HepG2 (cell line): ENCODE measurements around the gene RNU7-1. TPM values are rescaled to one million over a fixed set of nuclear protein-coding genes. Genes with fewer than 3 reads are reported as not detected.

ENCODE experiments used
- DNMT1 ChIP-seq: sonication (generic); formaldehyde crosslinking; IDR thresholded peaks from 2 replicates; pipeline ENCODE4 v1.5.1; 2020; ENCODE audit warnings: mild to moderate bottlenecking, missing genetic modification reagents
- DR1 ChIP-seq: sonication (generic); formaldehyde crosslinking; IDR thresholded peaks from 2 replicates; pipeline ENCODE4 v1.8.0; 2021; ENCODE audit warnings: mild to moderate bottlenecking, missing genetic modification reagents, inconsistent platforms
- FOXA3 ChIP-seq: IDR thresholded peaks from 2 replicates; pipeline ENCODE4 v1.6.1; 2016; ENCODE audit warnings: missing genetic modification reagents, missing compliant biosample characterization
- FOXO4 ChIP-seq: sonication (generic); formaldehyde crosslinking; conservative IDR thresholded peaks from 2 replicates; pipeline ENCODE4 v1.8.1; 2023; ENCODE audit warnings: missing genetic modification reagents
- HCFC1 ChIP-seq: fragments of 150-350 bp; IDR thresholded peaks from 2 replicates; pipeline ENCODE4 v1.6.1; 2014; ENCODE audit warnings: low read depth, low read length
- NCOA1 ChIP-seq: sonication (generic); formaldehyde crosslinking; IDR thresholded peaks from 2 replicates; pipeline ENCODE4 v1.9.0; 2021; ENCODE audit warnings: missing genetic modification reagents
- RORA ChIP-seq: sonication (generic); formaldehyde crosslinking; IDR thresholded peaks from 2 replicates; pipeline ENCODE4 v1.5.0; 2020; ENCODE audit warnings: mild to moderate bottlenecking, missing genetic modification reagents, moderate library complexity
- SIX1 ChIP-seq: sonication (generic); formaldehyde crosslinking; IDR thresholded peaks from 2 replicates; pipeline ENCODE4 v1.4.0; 2020; ENCODE audit warnings: missing genetic modification reagents, borderline replicate concordance
- STAT6 ChIP-seq: sonication (generic); formaldehyde crosslinking; IDR thresholded peaks from 2 replicates; pipeline ENCODE4 v1.4.0; 2020; ENCODE audit warnings: missing genetic modification reagents, mild to moderate bottlenecking, borderline replicate concordance
- ZBTB37 ChIP-seq: sonication (generic); formaldehyde crosslinking; IDR thresholded peaks from 2 replicates; pipeline ENCODE4 v1.4.0; 2020; ENCODE audit warnings: mild to moderate bottlenecking, missing genetic modification reagents
- ZBTB38 ChIP-seq: sonication (generic); formaldehyde crosslinking; IDR thresholded peaks from 2 replicates; pipeline ENCODE4 v1.5.1; 2020; ENCODE audit warnings: mild to moderate bottlenecking, missing genetic modification reagents
- ZBTB7A ChIP-seq: sonication (generic); formaldehyde crosslinking; IDR thresholded peaks from 2 replicates; pipeline ENCODE4 v1.8.0; 2022; ENCODE audit warnings: mild to moderate bottlenecking, missing genetic modification reagents
- ZNF343 ChIP-seq: sonication (generic); formaldehyde crosslinking; IDR thresholded peaks from 2 replicates; pipeline ENCODE4 v1.4.0; 2020; ENCODE audit warnings: mild to moderate bottlenecking, missing genetic modification reagents
- polyA plus RNA-seq, 8 experiments: library from polyadenylated mRNA; depleted of rRNA in 3 of 8; stranded (reverse) in 7 of 8; unstranded in 1 of 8; fragments of >200 nt; fragmentation: Illumina TruSeq in 4 of 8; extraction: Trizol in 4 of 8; gene quantifications; 2 replicates each; pipeline versions ENCODE4 v1.2.1 to v1.2.3, GENCODE V29; 2011 to 2016; ENCODE audit warnings: low read depth in 4 of 8, missing spikeins in 1 of 8, mixed read lengths in 1 of 8; ENCODE audit not compliant: insufficient read depth in 1 of 8
- total RNA-seq, 5 experiments: library from RNA; depleted of rRNA; stranded (reverse); fragments of >200 nt; fragmentation: Illumina TruSeq; extraction: Trizol; gene quantifications; 2 replicates each; pipeline ENCODE4 v1.2.3, GENCODE V29; 2016; ENCODE audit warnings: low read depth in 1 of 5
- TF ChIP-seq, protein P1 (sequence below): sonication (generic); formaldehyde crosslinking; IDR thresholded peaks from 2 replicates; pipeline ENCODE4 v1.4.0; 2020; ENCODE audit warnings: low read depth, mild to moderate bottlenecking, missing genetic modification reagents
- TF ChIP-seq, protein P2 (sequence below): sonication (generic); formaldehyde crosslinking; IDR thresholded peaks from 2 replicates; pipeline ENCODE4 v1.8.1; 2022; ENCODE audit warnings: low read depth, mild to moderate bottlenecking, missing genetic modification reagents
- TF ChIP-seq, protein P3 (sequence below): sonication (generic); formaldehyde crosslinking; IDR thresholded peaks from 2 replicates; pipeline ENCODE4 v1.8.1; 2023; ENCODE audit warnings: mild to moderate bottlenecking, moderate library complexity, missing genetic modification reagents
- TF ChIP-seq, protein P4 (sequence below): IDR thresholded peaks from 2 replicates; pipeline ENCODE4 v1.6.1; 2016; ENCODE audit warnings: missing genetic modification reagents, missing compliant biosample characterization

Gene RNU7-1
- total and polyA plus RNA-seq, 2 of the 13 experiments (the other 11 are each of a cell fraction or from before 2014, with no cell fraction given), result not detected

GRCh38 chr12:6943722-6944380 lies at the start of gene RNU7-1, which contains the start of gene C12orf57 (continued):
- TF ChIP-seq RORA (CRISPR knock-in tag), result no peak
- TF ChIP-seq, protein P1, sequence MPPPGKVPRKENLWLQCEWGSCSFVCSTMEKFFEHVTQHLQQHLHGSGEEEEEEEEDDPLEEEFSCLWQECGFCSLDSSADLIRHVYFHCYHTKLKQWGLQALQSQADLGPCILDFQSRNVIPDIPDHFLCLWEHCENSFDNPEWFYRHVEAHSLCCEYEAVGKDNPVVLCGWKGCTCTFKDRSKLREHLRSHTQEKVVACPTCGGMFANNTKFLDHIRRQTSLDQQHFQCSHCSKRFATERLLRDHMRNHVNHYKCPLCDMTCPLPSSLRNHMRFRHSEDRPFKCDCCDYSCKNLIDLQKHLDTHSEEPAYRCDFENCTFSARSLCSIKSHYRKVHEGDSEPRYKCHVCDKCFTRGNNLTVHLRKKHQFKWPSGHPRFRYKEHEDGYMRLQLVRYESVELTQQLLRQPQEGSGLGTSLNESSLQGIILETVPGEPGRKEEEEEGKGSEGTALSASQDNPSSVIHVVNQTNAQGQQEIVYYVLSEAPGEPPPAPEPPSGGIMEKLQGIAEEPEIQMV (CRISPR knock-in tag), result peak; percentile 59; the same call in 1 of the 2 replicates
- peak; percentile 93; the same call in 1 of the 2 replicates for TF ChIP-seq FOXO4 (CRISPR knock-in tag)
- peak; percentile 95; the same call in 1 of the 2 replicates for TF ChIP-seq STAT6 (CRISPR knock-in tag)
- TF ChIP-seq ZNF343 (CRISPR knock-in tag), result no peak; the same call in 1 of the 2 replicates
- TF ChIP-seq ZBTB38 (CRISPR knock-in tag), result no peak
- TF ChIP-seq NCOA1 (CRISPR knock-in tag), result 0 out of 2 replicates have a peak, but pooled peaks have one; percentile 76
- TF ChIP-seq, protein P2, sequence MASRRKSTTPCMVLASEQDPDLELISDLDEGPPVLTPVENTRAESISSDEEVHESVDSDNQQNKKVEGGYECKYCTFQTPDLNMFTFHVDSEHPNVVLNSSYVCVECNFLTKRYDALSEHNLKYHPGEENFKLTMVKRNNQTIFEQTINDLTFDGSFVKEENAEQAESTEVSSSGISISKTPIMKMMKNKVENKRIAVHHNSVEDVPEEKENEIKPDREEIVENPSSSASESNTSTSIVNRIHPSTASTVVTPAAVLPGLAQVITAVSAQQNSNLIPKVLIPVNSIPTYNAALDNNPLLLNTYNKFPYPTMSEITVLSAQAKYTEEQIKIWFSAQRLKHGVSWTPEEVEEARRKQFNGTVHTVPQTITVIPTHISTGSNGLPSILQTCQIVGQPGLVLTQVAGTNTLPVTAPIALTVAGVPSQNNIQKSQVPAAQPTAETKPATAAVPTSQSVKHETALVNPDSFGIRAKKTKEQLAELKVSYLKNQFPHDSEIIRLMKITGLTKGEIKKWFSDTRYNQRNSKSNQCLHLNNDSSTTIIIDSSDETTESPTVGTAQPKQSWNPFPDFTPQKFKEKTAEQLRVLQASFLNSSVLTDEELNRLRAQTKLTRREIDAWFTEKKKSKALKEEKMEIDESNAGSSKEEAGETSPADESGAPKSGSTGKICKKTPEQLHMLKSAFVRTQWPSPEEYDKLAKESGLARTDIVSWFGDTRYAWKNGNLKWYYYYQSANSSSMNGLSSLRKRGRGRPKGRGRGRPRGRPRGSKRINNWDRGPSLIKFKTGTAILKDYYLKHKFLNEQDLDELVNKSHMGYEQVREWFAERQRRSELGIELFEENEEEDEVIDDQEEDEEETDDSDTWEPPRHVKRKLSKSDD (CRISPR knock-in tag), result peak; percentile 83; the same call in 1 of the 2 replicates
- TF ChIP-seq ZBTB37 (CRISPR knock-in tag), result 0 out of 2 replicates have a peak, but pooled peaks have one; percentile 49
- peak; percentile 73 for TF ChIP-seq SIX1
- TF ChIP-seq, protein P3, sequence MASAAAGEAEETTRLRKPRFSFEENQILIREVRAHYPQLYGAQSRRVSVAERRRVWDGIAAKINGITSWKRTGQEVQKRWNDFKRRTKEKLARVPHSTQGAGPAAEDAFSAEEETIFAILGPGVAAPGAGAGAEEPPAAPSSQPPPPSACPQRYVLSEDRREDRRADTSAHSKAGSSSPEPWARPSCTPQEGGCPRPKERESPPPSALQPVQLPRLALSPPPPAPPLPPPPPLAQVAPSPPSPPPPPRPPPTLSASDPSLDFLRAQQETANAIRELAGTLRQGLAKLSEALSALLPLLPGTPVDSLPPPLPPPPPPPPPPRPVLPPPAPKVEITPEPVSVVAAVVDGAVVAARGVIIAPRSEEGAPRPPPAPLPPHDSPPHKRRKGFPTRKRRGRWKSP (CRISPR knock-in tag), result peak; percentile 79
- no peak for TF ChIP-seq HCFC1
- peak; percentile 47 for TF ChIP-seq DNMT1 (CRISPR knock-in tag)
- peak; percentile 95 for TF ChIP-seq DR1
- TF ChIP-seq FOXA3, result peak; percentile 78
- no peak; the same call in 1 of the 2 replicates for TF ChIP-seq ZBTB7A (CRISPR knock-in tag)
- TF ChIP-seq, protein P4, sequence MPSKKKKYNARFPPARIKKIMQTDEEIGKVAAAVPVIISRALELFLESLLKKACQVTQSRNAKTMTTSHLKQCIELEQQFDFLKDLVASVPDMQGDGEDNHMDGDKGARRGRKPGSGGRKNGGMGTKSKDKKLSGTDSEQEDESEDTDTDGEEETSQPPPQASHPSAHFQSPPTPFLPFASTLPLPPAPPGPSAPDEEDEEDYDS (CRISPR knock-in tag), result peak; percentile 100
